ENCODE results near the gene BLOC1S1. TPM values are rescaled to one million over a fixed set of nuclear protein-coding genes. Genes with fewer than 3 reads are reported as not detected.

BLOC1S1 gene
- total and polyA plus RNA-seq, 9 of the 15 experiments (the other 6 are each of a cell fraction or from before 2014, with no cell fraction given), result 75.2 to 161 (median 98.8) TPM

GRCh38 chr12:55704824-55705718 lies 10.8 kb upstream of the BLOC1S1 start:
- WGBS (ENCODE audit: insufficient coverage, low coverage, missing lambda C conversion rate), result 6% methylated on average over 9 of the region's 9 CpGs
- no peak overlapping the region for H2AFZ ChIP-seq (ENCODE audit: low read depth, low read length)
- no peaks in the 10 kb centered on the region for H3K79me2 ChIP-seq (ENCODE audit: control insufficient read depth, insufficient read depth, low read length)
- no peaks in the 10 kb centered on the region for H3K9me3 ChIP-seq (replicated peaks; ENCODE audit: control insufficient read depth, insufficient read depth, low read depth, low read length)
- H3K27me3 ChIP-seq (ENCODE audit: control insufficient read depth in 2 of 2, insufficient read depth in 2 of 2, low read length in 2 of 2), result peaks cover 21 to 37% of the 10 kb centered on the region in 2 experiments
- no peaks in the 10 kb centered on the region for H4K20me1 ChIP-seq (replicated peaks; ENCODE audit: control insufficient read depth, insufficient read depth, low read length)
- peaks cover 6 to 24% of the 10 kb centered on the region in 2 experiments; a peak in 4 of 5 replicates for H3K4me1 ChIP-seq (replicated peaks in 1 of 2; ENCODE audit: control insufficient read depth in 2 of 2, insufficient read depth in 2 of 2, low read length in 2 of 2)
- TF ChIP-seq TCF3 (CRISPR knock-in tag; IDR thresholded peaks at IDR 0.05) (no peak), NFIC (IDR thresholded peaks at IDR 0.05) (0 out of 2 replicates have a peak, but pooled peaks have one; percentile 13)
- H3K36me3 ChIP-seq (ENCODE audit: control insufficient read depth, insufficient read depth, low read length), result no peaks in the 10 kb centered on the region
- ATAC-seq, result no peak
- POLR2A ChIA-PET, result interaction anchor here (0.7 to 1.9 kb wide), 4 partner anchors 8 to 17 kb away, joined by 3 to 9 read pairs (median 3); partner anchors contain the start of gene BLOC1S1
- no peak overlapping the region for H3K4me2 ChIP-seq (ENCODE audit: insufficient read depth, low read length)
- no peak for DNase-seq (ENCODE audit: extremely low read depth in 1 of 4, low spot score in 3 of 4)
- no peak overlapping the region for H3K4me3 ChIP-seq
- peaks cover 5% of the 10 kb centered on the region for H3K9me1 ChIP-seq (ENCODE audit: control insufficient read depth, insufficient read depth, low read length)
- H3K27ac ChIP-seq (ENCODE audit: extremely low read depth, low read depth, low read length), result no peak overlapping the region
- H3K9ac ChIP-seq (ENCODE audit: insufficient read depth in 1 of 2, low read depth in 2 of 2, low read length in 2 of 2), result no peak overlapping the region; a peak in 1 of 4 replicates
- no peak for FAIRE-seq
- CTCF ChIA-PET (ENCODE audit: low intra/inter-chr PET ratio), result interaction anchor here (0.6 kb wide), 1 partner anchor 90 kb away, joined by 3 read pairs; no protein-coding TSS in a partner anchor
- BruUV-seq (replicated peaks), result no TSS peak
- intact Hi-C loops (cut with micrococcal nuclease), result no loop called here
- in situ Hi-C loops (cut with MboI), result no loop called here
